NCI-H146 (cell line): Measurements from ENCODE around the gene COMMD1.
A peak's percentile ranks its signal among the peaks of the same experiment; 100 is the strongest.
"Not testable (repeated sequence)": the region's sequence is repeated elsewhere in the genome, so short reads cannot be mapped to it uniquely, and the experiment has no call there.

Experiments
- DNase-seq: peaks from one replicate; lab custom pipeline; 2025; lab: John Stamatoyannopoulos, UW

The COMMD1 gene

DNA sequence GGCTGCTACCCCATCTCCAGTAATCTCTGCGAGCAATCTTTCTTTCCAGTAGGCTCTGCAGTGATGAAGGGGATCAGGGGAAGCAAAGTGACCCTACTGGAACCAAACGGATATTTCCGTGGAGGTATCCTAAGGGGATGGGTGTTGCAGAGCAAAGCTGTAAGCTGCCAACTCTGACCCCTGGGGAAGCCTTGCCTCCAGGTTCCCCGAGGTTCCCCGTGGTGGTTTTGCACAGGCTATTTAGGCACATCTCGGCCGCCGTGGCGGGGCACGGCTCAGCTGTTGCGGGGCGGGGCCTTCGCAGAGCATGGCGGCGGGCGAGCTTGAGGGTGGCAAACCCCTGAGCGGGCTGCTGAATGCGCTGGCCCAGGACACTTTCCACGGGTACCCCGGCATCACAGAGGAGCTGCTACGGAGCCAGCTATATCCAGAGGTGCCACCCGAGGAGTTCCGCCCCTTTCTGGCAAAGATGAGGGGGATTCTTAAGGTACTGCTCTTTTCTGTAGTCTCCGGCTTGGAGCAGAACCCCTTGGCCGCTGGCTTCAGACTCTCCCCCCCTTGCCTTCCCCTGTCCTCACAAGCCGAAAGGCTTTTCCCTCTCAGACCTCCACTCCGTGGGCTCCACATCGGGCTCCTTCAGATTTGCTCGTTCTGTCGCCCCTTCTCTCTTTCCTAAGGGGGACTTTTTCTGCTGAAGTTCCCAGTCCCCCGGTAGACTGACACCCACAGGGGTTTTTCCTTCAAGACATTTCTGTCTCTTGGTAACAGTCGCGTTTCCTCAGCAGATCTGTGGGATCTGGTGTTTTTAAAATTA lies at the start of gene COMMD1:
Gene COMMD1, plus strand, starts transcription at position 303 of the 814 bp plus-strand sequence. Its CDS starts 5 bp downstream, at position 308.
- peak; percentile 78 for DNase-seq

DNA sequence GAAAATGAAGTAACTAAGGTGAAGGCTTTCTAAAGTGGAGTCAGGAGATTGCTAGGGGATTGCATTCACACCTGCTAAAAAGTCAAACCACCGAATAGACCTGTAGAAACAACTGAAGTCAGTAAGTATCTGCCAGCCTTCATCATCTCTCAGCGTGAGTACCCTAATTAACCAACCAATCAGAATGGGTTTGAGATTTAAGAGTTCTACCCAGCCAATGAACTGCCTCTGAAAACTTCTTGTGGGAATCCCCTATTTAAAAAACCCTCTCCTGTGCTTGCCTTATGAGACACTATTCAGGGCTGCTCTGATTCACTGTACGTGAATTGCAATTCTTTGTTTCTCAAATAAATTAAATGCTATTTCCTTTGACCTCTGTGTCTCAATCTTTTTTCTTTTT lies 48.2 kb upstream of the COMMD1 start:
- DNase-seq = no peak

- no peak for DNase-seq
These were observed 43.4 kb upstream of the COMMD1 start for GRCh38 chr2:61862085-61862484.

DNA sequence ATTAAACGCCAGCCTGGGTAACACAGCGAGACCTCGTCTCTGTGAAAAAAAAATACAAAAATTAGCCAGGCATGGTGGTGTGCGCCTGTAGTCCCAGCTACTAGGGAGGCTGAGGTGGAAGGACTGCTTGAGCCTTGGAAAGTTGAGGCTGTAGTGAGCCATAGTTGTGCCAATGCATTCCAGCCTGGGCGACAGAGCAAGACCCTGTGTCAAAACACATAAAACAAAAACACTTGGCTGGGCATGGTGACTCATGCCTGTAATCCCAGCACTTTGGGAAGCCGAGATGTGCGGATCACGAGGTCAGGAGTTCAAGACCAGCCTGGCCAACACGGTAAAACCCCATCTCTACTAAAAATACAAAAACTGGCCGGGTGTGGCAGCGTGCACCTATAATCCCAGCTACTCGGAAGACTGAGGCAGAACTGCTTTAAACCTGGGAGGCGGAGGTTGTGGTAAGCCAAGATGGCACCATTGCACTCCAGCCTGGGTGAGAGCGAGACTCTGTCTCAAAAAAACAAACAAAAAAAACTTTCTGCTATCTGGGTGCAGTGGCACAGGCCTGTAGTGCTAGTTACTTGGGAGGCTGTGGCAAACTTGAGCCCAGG lies 38.9 kb upstream of the COMMD1 start:
- not testable (repeated sequence) for DNase-seq

GRCh38 chr2:61876400-61876799 lies 29.1 kb upstream of the COMMD1 start:
- no peak for DNase-seq

- DNase-seq = no peak
These were observed 27.8 kb upstream of the COMMD1 start for GRCh38 chr2:61877571-61878245.

GRCh38 chr2:61878761-61879160 lies 26.7 kb upstream of the COMMD1 start:
- DNase-seq = no peak

GRCh38 chr2:61879351-61879750 lies 26.1 kb upstream of the COMMD1 start:
- DNase-seq = not testable (repeated sequence)

- DNase-seq = no peak
These were observed 22.6 kb upstream of the COMMD1 start for GRCh38 chr2:61882850-61883249.

DNA sequence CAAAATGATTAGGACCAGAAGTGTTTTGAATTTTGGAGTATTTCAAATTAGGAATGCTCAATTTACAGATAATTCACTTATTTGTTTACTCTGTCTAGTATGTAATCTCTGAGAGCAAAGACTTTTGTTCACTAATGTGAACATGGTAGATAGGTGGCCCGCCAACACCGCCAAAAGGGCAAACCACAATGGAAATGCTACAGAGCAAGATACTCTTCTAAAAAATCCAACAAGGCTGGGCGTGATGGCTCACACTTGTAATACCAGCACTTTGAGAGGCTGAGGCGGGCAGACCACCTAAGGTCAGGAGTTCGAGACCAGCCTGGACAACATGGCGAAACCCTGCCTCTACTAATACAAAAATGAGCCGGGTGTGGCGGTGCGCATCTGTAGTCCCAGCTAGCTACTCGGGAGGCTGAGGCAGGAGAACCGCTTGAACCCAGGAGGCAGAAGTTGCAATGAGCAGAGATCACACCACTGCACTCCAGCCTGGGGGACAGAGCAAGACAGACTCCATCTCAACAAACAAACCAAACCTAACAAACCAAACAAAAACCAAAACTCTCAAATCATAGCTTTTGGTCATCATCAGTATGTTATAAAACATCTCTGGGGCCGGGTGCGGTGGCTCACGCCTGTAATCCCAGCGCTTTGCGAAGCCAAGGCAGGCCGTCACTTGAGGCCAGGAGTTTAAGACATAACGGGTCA lies 19.4 kb upstream of the COMMD1 start:
- DNase-seq = no peak

- peak; percentile 55 for DNase-seq
These were observed 17.7 kb upstream of the COMMD1 start for GRCh38 chr2:61887717-61888266.

- DNase-seq = peak; percentile 84
These were observed 17.0 kb upstream of the COMMD1 start, which contains the start of gene CCT4 for GRCh38 chr2:61888267-61889055. TSS of gene CCT4 (minus strand) at chr2:61888656. CDS start at chr2:61888507, 149 bp downstream.

GRCh38 chr2:61898810-61899209 lies 6.7 kb upstream of the COMMD1 start:
- peak; percentile 7 for DNase-seq

- DNase-seq = no peak
These were observed 5.2 kb upstream of the COMMD1 start for GRCh38 chr2:61900281-61900680.

DNA sequence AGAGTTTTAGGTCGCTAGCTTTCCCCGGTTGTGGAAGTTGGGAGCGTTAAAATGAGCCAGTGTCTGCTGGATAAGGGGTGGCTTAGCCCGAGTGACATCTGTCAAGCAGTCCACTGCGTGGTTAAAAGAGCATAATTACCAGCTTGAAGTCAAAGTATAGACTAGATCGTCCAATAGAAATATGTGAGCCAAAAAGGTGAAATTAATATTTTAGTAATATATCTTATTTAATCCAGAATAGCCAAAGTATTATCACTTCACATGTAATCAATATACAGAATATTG lies 654 bp downstream of the COMMD1 start:
- peak; percentile 23 for DNase-seq

DNA sequence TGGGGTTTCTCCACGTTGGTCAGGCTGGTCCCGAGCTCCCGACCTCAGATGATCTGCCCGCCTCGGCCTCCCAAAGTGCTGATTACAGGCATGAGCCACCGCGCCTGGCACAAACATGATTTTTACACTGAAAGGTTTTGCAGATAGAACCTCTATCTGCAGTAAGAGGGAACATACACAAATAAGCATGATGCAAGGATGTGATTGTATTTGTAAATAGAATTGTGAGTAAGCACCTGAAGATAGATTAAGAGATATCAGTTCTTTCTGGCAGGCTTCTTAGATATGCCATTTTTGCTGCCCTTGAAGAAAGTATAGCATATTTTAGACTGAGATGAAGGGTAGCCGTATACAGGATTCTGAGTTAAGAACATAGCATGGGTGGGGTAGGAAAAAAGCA lies 3.6 kb downstream of the COMMD1 start:
- DNase-seq = no peak

- no peak for DNase-seq
These were observed 5.1 kb downstream of the COMMD1 start for GRCh38 chr2:61910603-61911002.

DNA sequence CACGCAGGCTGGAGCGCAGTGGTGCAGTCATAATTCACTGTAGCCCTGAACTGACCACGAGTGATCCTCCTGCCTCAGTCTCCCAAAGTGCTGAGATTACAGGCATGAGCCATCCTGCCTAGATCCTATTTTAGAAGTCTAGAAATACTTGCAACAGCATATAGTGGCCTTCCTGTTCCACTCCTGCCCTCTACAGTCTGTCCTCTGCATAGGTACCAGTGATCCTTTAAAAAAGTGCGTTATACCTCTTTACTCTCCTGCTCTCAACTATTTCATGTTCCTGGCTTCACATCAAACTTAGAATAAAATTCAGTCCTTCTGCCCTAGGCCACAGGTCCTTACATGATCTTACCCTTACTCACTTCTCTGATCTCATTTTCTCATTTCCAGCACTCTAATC lies 6.0 kb downstream of the COMMD1 start:
- DNase-seq = no peak

- not testable (repeated sequence) for DNase-seq
These were observed 9.3 kb downstream of the COMMD1 start for GRCh38 chr2:61914794-61915193.

- no peak for DNase-seq
These were observed 15.1 kb downstream of the COMMD1 start for GRCh38 chr2:61920548-61920947.

DNA sequence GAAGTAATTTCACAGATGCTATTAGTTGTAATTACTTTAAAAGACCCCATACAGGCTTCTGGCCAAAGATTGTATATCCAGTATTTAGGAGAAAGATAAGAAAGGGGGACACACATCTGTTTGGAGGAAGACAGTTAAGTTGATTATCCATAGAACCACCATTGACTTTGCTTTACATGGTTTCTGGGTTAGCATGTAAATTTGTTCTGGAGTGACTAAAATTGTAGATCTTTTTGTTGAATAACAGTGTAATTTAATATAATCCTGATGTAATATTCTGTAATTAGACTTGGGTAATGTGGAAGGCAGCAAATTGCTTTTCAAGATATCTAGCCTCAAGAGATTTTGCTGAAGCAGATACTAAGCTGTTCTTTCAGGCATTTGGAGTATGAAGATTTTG lies 17.2 kb downstream of the COMMD1 start:
- no peak for DNase-seq
